ENCODE results near the gene NUP54.

NUP54 gene

DNA sequence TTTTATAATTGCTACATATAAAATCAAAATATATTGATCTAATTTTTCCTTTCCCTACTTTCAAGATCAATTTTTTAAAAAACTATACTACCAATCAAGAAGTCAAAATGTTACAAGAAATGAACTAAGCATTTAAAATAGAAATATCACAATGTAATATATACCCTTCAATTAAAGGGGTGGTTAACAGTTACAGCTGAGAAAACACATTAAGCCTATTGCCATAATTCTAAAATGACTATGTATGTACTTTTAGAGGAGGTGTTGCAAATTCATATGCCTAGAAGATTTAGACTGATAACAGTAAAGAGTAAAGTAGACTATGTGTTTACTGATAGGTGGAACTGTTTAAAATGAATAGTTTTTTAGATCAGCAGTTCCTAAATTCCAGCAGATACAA lies 3.7 kb downstream of the NUP54 start:
- DNase-seq: no peak

DNA sequence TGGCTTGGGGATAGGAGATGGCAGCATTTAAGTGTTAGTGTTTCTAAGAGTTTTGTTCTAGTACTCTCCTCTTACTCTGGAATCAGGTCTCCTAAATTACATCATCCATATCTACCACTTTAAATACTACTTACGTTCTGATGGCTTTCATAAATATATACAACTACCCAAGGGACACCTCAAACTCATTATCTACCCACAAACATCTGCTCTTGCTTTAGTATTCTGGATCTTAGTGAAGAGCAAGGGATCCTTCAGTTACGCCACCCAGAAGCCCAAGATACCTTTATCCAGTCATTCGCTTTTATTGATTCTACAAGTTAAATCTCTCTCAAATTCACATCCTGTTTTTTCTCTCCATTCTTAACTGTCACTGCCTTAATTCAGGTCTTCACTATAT lies 7.0 kb downstream of the NUP54 start:
- no peak for DNase-seq

- no peak for DNase-seq
Measured at GRCh38 chr4:76127754-76128153, 20.4 kb downstream of the NUP54 start.

DNA sequence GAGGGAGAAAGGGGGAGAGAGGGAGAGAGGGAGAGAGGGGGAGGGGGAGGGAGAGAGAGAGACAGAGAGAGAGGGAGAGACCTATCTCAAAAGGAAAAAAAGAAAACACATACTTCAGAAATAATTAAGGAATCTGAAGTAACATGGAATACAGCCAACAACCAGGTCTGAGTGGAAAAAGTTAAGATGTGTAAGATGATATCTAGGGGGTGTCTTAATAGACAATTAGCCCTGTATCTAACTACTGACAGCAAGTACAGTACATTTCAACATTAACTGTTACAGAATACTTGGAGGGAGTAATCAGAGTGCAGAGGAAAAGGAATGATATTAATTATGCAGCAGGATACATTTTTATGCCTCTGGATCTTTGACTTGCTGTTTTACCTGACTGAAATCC lies 22.4 kb downstream of the NUP54 start:
- DNase-seq: no peak

DNA sequence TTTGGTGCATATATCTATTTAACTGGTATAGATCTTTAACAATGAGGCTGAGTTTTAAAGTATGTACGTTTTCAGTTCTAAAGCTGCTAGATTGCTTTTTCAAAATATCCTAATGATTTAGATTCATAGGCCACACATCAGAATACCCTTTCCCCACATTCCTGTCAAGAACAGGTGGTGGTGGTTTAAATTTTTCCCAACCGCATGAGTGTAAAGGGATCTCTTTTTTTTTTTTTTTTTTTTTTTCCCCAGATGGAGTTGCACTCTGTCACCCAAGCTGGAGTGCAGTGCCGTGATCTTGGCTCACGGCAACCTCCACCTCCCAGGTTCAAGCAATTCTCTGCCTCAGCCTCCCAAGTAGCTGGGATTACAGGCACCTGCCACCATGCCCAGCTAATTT lies 28.0 kb downstream of the NUP54 start:
- no peak for DNase-seq

DNA sequence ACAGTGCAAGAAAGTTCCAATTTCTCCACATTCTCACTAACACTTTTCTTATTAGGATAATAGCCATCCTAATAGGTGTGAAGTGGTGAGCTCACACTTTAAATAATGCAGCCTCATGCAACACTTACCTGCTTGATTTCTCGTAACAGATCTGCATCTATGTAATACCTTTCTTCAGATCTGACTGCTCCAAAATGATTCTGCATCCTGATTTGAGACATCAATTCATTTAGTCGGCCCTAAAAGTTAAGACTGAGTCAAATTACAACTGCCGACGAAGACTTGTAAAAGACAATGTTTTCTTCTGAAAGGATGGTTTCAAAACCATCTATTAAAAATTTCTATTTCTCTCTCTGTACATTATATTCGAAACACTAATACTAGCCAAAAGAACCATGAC lies 30.7 kb downstream of the NUP54 start:
- no peak for DNase-seq

- no peak for DNase-seq
Measured at GRCh38 chr4:76116821-76117220, 31.4 kb downstream of the NUP54 start.

- no peak for DNase-seq
Measured at GRCh38 chr4:76108467-76109181, 39.6 kb downstream of the NUP54 start.

GRCh38 chr4:76106442-76106841 lies 41.8 kb downstream of the NUP54 start:
- DNase-seq: no peak

GRCh38 chr4:76105652-76106051 lies 42.5 kb downstream of the NUP54 start:
- DNase-seq: no peak

DNA sequence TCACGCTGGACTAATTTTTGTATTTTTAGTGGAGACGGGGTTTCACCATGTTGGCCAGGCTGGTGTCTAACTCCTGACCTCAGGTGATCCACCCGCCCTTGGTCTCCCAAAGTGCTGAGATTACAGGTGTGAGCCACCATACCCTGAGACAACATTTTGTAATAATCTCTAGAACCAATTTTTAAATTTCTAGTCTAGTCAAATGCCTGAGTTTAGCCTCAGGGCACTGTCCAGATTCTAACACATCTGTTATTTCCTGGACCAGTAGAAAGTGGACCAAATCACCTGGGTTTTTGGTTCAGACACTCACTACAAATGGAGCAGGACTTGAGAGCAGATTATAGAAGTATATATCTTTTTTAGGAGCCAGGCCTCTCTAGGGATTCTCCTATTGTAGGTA lies 52.1 kb downstream of the NUP54 start:
- DNase-seq: no peak

- DNase-seq: no peak
Measured at GRCh38 chr4:76095568-76095967, 52.6 kb downstream of the NUP54 start.

- DNase-seq: no peak
Measured at GRCh38 chr4:76091052-76091451, 57.1 kb downstream of the NUP54 start.

- no peak for DNase-seq
Measured at GRCh38 chr4:76090241-76090691, 57.9 kb downstream of the NUP54 start.

DNA sequence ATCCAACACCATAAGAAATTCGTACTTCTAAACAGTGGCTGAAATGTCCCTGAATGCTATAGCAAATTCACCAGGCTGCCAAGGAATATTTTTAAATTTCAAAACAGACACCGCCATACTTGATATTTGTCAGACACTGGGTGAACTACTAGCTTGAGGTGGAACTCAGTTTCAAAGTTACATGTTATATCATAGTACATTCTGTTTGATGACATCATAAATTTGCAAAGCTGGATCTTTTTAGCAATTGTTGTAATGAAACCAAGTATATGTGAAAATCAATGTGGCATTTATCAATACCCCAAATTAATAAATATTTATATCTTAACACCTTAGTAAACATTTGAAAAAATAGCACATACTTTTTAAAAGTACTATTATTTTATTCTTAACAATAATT lies 59.5 kb downstream of the NUP54 start:
- DNase-seq: no peak

GRCh38 chr4:76087007-76087769 lies 61.0 kb downstream of the NUP54 start:
- peak; percentile 56 for DNase-seq

GRCh38 chr4:76084542-76084941 lies 63.7 kb downstream of the NUP54 start:
- no peak for DNase-seq

DNA sequence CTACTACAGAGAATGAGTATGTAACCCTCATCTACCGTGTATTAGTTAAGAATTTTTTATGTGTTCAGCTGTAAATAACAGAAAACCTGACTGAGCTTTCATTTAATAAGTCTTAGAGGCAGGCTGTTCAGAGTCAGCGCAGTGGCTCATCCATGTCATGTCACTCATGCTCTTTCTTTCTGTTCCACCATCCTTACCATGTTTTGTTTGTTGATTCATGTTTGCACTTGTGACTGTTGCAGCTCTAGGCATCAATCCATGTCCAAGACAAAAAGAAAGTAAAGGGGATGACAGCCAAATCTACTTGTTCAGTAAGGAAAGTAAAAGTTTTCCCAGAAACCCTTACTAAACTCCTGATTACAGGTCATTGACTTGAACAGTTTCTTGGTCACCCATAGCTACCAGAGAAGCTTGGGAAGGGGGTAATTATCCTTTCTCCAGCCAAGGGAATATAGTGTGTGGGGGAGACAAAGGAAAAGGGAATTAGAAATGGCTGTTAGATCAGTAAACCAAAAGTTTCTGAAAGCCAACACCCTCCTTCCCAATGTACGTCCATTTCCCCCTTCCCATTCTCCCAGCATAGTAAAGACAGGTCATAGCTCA lies 64.7 kb downstream of the NUP54 start:
- no peak for DNase-seq

- DNase-seq: no peak
Measured at GRCh38 chr4:76078033-76078613, 70.1 kb downstream of the NUP54 start.

DNA sequence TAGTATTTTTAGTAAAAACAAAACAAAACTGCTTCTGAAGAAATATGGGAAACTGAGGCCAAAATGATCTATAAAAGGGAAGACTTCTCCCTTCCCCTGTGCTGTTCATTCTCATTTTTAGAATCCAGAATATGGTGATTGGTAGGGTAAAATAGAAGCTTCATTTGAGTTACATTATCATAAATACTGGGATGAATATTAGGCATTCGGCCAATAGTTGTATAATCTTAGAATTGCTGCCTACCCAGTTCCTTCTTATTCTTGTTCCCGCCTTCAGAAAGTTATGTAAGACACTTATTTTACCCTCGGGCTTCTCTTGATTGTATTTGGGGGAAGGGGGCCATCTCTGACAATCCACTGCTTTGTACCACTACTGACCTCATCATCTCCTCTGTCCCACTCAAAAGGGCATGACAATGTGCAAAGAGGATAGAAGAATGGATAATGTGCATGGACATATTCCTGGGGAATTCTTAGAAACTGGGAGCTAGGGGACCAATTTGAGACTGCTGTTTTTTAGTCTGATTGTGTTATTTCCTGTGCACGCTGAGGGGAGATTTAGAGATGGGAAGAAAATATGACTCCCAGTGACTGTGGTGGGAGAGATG lies 73.1 kb downstream of the NUP54 start:
- DNase-seq: no peak

DNA sequence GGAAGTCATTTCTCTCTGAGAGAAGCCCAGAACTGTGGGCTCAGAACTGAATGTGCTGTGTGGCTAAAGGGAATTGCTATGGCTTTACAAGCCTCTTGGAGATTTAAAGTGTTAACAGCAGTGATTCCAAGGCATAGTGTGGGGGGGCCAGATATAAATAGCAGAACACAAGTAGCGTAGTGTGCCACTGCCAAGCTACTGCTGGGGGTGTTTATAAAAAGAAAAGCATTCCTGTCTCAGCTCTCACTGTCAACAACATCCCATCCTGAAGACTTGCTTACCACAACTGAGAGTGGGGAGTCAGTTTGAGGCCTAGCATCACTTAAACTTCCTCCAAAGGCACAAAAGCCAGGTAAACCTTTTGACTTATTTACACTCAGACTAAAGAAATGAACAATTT lies 73.7 kb downstream of the NUP54 start, which contains the start of gene ART3:
ART3 (plus strand) TSS at position 242 of the 400 bp plus-strand sequence. CDS start 1,181 bp downstream, outside the sequence.
- DNase-seq: no peak

- DNase-seq: no peak
Measured at GRCh38 chr4:76072760-76073159, 75.4 kb downstream of the NUP54 start.

- DNase-seq: peak; percentile 81
Measured at GRCh38 chr4:76067652-76068286, 80.4 kb downstream of the NUP54 start.

Data from NCI-H510A treated with DMSO at 0.1 percent for 48 hours (cell line).